ENCODE measurements around the gene OLFML2B. TPM values are rescaled to one million over a fixed set of nuclear protein-coding genes. Genes with fewer than 3 reads are reported as not detected.

Gene OLFML2B
- total RNA-seq, 1 donor from 2014 or later, result 17.5 TPM

GRCh38 chr1:161993576-161993975 is 30.1 kb downstream of the OLFML2B start:
- H3K4me1 ChIP-seq, result no peaks in the 10 kb centered on the region
- intact Hi-C loops (cut with DNase I), result no loop called here
- no peaks in the 10 kb centered on the region for H3K27me3 ChIP-seq
- H3K36me3 ChIP-seq, result no peaks in the 10 kb centered on the region
- no peak overlapping the region for H3K4me3 ChIP-seq
- H3K9me3 ChIP-seq, result no peaks in the 10 kb centered on the region
- DNase-seq (peak; percentile 40), ATAC-seq (no peak)
- TF ChIP-seq CTCF (IDR thresholded peaks at IDR 0.05), result no peak
- H3K27ac ChIP-seq, result no peak overlapping the region

GRCh38 chr1:161989786-161990185 is 33.9 kb downstream of the OLFML2B start:
- no peak for TF ChIP-seq CTCF (IDR thresholded peaks at IDR 0.05)
- DNase-seq (peak; percentile 1), ATAC-seq (peak; percentile 75)
- H3K36me3 ChIP-seq, result no peaks in the 10 kb centered on the region
- H3K27ac ChIP-seq, result no peak overlapping the region
- H3K4me3 ChIP-seq, result no peak overlapping the region
- intact Hi-C loops (cut with DNase I), result no loop called here
- no peaks in the 10 kb centered on the region for H3K27me3 ChIP-seq
- H3K4me1 ChIP-seq, result no peaks in the 10 kb centered on the region
- peaks cover 7% of the 10 kb centered on the region for H3K9me3 ChIP-seq

DNA sequence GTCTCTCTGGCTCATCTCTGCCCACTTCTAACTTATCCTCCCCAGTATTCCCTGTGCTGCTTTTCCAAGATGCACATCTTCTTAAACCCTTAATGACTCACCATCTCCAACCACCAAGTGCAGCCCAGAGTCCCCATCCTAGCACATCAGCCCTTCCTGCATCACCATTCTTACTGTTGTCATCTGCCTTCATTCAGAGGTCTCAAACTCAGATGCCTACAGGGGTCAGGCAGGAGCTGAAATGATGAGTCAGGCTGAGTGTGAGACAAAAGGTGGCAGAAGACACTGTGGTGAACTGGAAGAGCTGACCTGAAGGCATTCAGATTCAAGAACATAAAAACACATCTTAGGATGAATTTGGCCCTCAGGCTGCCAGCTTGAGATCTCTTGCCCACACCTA is 34.6 kb downstream of the OLFML2B start:
- intact Hi-C loops (cut with DNase I), result no loop called here
- no peaks in the 10 kb centered on the region for H3K4me1 ChIP-seq
- peaks cover 7% of the 10 kb centered on the region for H3K9me3 ChIP-seq
- no peak for ATAC-seq
- no peak for DNase-seq
- TF ChIP-seq CTCF (IDR thresholded peaks at IDR 0.05), result no peak
- no peaks in the 10 kb centered on the region for H3K36me3 ChIP-seq
- H3K27ac ChIP-seq, result no peak overlapping the region
- no peaks in the 10 kb centered on the region for H3K27me3 ChIP-seq
- H3K4me3 ChIP-seq, result no peak overlapping the region

DNA sequence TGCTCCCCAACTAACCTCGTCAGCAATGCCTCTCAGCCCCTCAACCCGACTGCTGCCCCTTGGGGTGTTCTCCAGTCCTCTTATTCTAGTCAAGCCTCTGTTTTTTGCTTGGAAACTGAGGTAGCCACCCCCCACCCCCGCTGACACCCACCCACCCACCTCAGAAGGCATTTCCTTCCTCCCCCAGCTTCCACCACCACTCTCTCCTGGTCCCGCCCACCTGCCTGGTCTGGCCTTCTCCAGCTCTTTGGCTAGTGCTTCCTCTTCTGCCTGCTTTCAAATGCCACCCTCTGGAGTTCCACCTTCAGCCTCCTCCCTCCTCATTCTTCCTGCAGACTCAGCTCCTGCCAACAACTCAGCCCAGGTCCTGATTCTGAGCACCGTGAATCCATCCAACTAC is 35.3 kb downstream of the OLFML2B start:
- H3K27me3 ChIP-seq, result no peaks in the 10 kb centered on the region
- no peak overlapping the region for H3K27ac ChIP-seq
- H3K36me3 ChIP-seq, result no peaks in the 10 kb centered on the region
- ATAC-seq (peak; percentile 51), DNase-seq (no peak)
- no peaks in the 10 kb centered on the region for H3K4me1 ChIP-seq
- intact Hi-C loops (cut with DNase I), result no loop called here
- H3K9me3 ChIP-seq, result peaks cover 7% of the 10 kb centered on the region
- no peak for TF ChIP-seq CTCF (IDR thresholded peaks at IDR 0.05)
- no peak overlapping the region for H3K4me3 ChIP-seq

DNA sequence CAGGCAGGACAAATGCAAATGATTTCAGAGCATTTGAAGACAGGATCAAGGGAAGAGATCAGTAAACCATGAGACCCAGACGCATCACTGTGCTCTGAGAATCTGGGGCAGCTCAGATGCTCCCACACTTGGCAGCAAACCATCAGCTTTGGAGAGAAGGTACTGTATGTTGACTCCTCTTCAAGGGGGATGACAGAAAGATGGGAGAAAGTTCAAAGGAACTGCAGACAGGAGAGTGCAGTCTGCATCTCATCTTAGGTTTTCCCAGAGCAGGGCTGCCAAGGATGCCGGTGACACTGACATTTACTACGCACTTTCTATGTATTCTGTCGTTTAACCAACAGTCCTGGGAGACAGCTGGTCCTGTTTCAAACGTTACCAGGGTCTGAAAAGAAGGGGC is 35.8 kb downstream of the OLFML2B start:
- peaks cover 7% of the 10 kb centered on the region for H3K9me3 ChIP-seq
- TF ChIP-seq CTCF (IDR thresholded peaks at IDR 0.05), result no peak
- H3K36me3 ChIP-seq, result no peaks in the 10 kb centered on the region
- no peak for ATAC-seq
- no peak overlapping the region for H3K4me3 ChIP-seq
- H3K27me3 ChIP-seq, result no peaks in the 10 kb centered on the region
- no peak overlapping the region for H3K27ac ChIP-seq
- intact Hi-C loops (cut with DNase I), result no loop called here
- no peaks in the 10 kb centered on the region for H3K4me1 ChIP-seq
- DNase-seq, result no peak

DNA sequence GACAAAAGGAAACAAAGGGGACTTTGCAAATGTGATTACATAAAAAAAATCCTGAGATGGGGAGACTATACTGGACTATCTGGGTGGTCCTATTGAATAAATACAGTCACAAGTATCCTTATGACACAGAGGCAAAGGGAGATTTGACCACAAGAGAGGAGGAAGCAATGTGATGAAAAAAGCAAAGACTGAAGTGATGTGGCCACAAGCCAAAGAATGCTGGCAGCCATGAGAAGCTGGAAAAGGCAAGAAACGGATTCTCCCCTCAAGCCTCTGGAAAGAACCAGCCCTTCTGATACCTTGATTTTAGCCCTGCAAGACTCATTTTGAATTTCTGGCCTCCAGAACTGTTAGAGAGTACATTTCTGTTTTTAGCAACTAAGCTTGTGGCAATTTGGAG is 36.4 kb downstream of the OLFML2B start:
- no peak for DNase-seq
- intact Hi-C loops (cut with DNase I), result no loop called here
- peaks cover 7% of the 10 kb centered on the region for H3K9me3 ChIP-seq
- no peaks in the 10 kb centered on the region for H3K27me3 ChIP-seq
- no peak for ATAC-seq
- no peaks in the 10 kb centered on the region for H3K36me3 ChIP-seq
- no peak for TF ChIP-seq CTCF (IDR thresholded peaks at IDR 0.05)
- H3K27ac ChIP-seq, result no peak overlapping the region
- no peak overlapping the region for H3K4me3 ChIP-seq
- H3K4me1 ChIP-seq, result no peaks in the 10 kb centered on the region

Data from upper lobe of right lung (tissue), 1 donor.